ENCODE results near the gene CNPY2. TPM values are rescaled to one million over a fixed set of nuclear protein-coding genes. Genes with fewer than 3 reads are reported as not detected.
"Not testable (repeated sequence)": the region's sequence is repeated elsewhere in the genome, so short reads cannot be mapped to it uniquely, and the experiment has no call there.

The CNPY2 gene
- total RNA-seq, 2 experiments from 2014 or later = 81.0 to 81.7 TPM

DNA sequence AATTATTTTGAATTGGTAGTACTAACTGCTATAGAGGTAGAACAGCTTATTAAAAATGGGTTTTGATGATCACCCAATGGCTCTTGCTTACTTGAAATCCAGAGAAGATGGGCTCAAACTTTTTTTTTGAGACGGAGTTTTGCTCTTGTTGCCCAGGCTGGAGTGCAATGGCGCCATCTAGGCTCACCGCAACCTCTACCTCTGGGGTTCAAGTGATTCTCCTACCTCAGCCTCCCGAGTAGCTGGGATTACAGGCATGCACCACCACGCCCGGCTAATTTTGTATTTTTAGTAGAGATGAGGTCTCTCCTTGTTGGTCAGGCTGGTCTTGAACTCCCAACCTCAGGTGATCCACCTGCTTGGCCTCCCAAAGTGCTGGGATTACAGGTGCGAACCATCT lies 52.8 kb downstream of the CNPY2 start:
- DNase-seq = peak; percentile 44
- H3K4me1 Mint-ChIP-seq (ENCODE audit: low read depth) = peaks cover 24% of the 10 kb centered on the region
- H3K27ac Mint-ChIP-seq; H3K36me3 Mint-ChIP-seq (ENCODE audit: low read depth); H3K4me3 Mint-ChIP-seq; intact Hi-C loops (cut with micrococcal nuclease); ATAC-seq; H3K9me3 Mint-ChIP-seq; H3K27me3 Mint-ChIP-seq: not testable (repeated sequence)
- TF ChIP-seq, protein P1, sequence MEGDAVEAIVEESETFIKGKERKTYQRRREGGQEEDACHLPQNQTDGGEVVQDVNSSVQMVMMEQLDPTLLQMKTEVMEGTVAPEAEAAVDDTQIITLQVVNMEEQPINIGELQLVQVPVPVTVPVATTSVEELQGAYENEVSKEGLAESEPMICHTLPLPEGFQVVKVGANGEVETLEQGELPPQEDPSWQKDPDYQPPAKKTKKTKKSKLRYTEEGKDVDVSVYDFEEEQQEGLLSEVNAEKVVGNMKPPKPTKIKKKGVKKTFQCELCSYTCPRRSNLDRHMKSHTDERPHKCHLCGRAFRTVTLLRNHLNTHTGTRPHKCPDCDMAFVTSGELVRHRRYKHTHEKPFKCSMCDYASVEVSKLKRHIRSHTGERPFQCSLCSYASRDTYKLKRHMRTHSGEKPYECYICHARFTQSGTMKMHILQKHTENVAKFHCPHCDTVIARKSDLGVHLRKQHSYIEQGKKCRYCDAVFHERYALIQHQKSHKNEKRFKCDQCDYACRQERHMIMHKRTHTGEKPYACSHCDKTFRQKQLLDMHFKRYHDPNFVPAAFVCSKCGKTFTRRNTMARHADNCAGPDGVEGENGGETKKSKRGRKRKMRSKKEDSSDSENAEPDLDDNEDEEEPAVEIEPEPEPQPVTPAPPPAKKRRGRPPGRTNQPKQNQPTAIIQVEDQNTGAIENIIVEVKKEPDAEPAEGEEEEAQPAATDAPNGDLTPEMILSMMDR (IDR thresholded peaks at IDR 0.05) = peak; percentile 13
- ChIA-PET POLR2A (interaction anchor here (0.6 kb wide), 1 partner anchor 453 kb away, joined by 3 read pairs; no protein-coding TSS in a partner anchor), CTCF (interaction anchor here (0.6 to 1.6 kb wide), 7 partner anchors 28 to 366 kb away, joined by 3 to 4 read pairs (median 3); partner anchors contain the start of gene RNF41)

DNA sequence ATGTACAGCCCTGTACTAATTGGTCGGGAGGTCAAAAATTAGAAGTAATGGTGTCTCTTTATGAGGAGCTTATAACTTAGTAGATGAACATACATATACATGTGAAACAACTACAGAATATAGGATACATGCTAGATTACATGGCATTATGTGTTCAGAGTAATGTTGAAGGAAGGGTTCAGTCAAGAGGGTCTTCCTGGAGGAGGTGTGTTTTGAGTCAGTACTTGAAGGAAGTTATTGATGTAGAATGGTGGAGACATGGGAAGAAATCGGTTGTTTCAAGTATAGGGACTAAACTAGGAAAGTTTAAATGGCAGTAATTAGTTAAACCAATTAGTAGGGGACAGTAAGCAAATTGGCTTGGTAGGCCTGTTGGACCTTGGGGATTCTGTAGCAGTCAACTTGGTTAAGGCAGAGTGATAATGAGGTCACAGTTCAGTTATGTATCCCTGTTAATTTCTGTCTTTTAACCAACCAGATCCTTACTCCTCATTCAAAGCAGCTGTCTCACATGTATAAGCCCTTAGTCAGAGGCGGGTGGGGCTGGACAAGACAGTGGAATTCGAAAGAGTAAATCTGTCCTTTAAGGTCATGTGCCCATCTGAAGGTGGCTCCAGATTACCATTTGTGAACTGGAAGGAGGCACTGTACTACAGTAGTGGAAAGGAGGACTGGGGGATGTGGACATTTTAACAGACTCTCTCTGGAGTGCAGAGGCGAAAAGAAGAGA lies 54.1 kb downstream of the CNPY2 start:
- TF ChIP-seq, protein P1 (IDR thresholded peaks at IDR 0.05) = no peak
- Mint-ChIP-seq H3K9me3 (no peaks in the 10 kb centered on the region), H3K4me3 (no peak overlapping the region), H3K36me3 (ENCODE audit: low read depth) (no peaks in the 10 kb centered on the region), H3K27me3 (no peaks in the 10 kb centered on the region), H3K27ac (no peak overlapping the region), H3K4me1 (ENCODE audit: low read depth) (peaks cover 20% of the 10 kb centered on the region)
- CTCF ChIA-PET = interaction anchor here (0.6 to 1.7 kb wide), 5 partner anchors 37 to 232 kb away, joined by 3 to 7 read pairs (median 3); partner anchors contain the start of gene RNF41
- intact Hi-C loops (cut with micrococcal nuclease) = no loop called here
- POLR2A ChIA-PET = interaction anchor here (0.6 kb wide), 1 partner anchor 74 kb away, joined by 4 read pairs; no protein-coding TSS in a partner anchor
- ATAC-seq (no peak), DNase-seq (no peak)

DNA sequence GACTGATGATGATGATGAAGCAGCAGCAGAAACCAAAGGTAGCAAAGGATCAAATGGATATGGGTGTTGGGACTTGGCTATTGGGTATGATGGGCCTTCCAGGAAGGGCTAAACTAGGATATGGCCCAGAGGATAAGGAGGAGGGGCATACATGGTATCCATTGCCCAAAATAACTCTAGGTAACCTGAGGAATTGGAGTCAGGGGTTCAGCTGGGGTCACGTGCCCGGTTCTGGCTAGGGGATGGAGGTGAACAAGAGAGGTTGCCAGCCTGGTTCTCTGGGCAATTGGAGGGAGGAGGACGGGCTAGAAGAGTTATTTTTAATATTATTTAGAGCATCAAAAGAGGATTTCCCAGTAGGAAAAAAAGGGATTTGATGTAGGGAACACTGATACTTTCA lies 54.9 kb downstream of the CNPY2 start:
- ChIA-PET CTCF (interaction anchor here (1.0 to 1.7 kb wide), 4 partner anchors 38 to 232 kb away, joined by 3 to 7 read pairs (median 4); partner anchors contain the start of gene RNF41), POLR2A (interaction anchor here (0.6 kb wide), 1 partner anchor 73 kb away, joined by 4 read pairs; no protein-coding TSS in a partner anchor)
- intact Hi-C loops (cut with micrococcal nuclease) = no loop called here
- ATAC-seq = no peak
- Mint-ChIP-seq H3K27ac (no peak overlapping the region), H3K9me3 (no peaks in the 10 kb centered on the region), H3K4me3 (no peak overlapping the region), H3K36me3 (ENCODE audit: low read depth) (peaks cover 3% of the 10 kb centered on the region), H3K4me1 (ENCODE audit: low read depth) (peaks cover 22% of the 10 kb centered on the region), H3K27me3 (no peaks in the 10 kb centered on the region)
- TF ChIP-seq, protein P1 (IDR thresholded peaks at IDR 0.05) = no peak
- no peak for DNase-seq

DNA sequence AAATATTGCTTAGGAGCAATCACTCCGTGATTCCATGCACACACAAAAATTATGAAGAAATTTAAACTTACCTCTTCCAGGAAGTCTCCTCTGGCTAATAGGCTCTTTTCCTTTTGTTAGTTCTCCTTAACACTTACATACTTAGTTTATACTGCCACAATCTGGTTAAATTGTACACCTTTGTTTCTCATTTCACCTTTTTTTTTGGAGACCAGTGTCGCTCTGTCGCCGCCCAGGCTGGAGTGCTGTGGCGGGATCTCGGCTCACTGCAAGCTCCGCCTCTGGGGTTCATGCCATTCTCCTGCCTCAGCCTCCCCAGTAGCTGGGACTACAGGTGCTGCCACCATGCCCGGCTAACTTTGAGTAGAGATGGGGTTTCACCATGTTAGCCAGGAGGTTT lies 55.4 kb downstream of the CNPY2 start:
- Mint-ChIP-seq H3K27ac (no peak overlapping the region), H3K27me3 (no peaks in the 10 kb centered on the region), H3K4me1 (ENCODE audit: low read depth) (peaks cover 19% of the 10 kb centered on the region), H3K4me3 (no peak overlapping the region), H3K36me3 (ENCODE audit: low read depth) (peaks cover 4% of the 10 kb centered on the region), H3K9me3 (no peaks in the 10 kb centered on the region)
- TF ChIP-seq, protein P1 (IDR thresholded peaks at IDR 0.05) = no peak
- ATAC-seq (no peak), DNase-seq (no peak)
- ChIA-PET POLR2A (no interaction called here), CTCF (interaction anchor here (1.6 to 1.7 kb wide), 2 partner anchors 38 to 55 kb away, joined by 6 to 7 read pairs; partner anchors contain the start of gene RNF41)
- intact Hi-C loops (cut with micrococcal nuclease) = no loop called here

Other genes with a start within 250 kb of the CNPY2 start
- gene ERBB3, start 235.8 kb downstream of the CNPY2 start, total RNA-seq = under 1 TPM; 0.98 to 0.99 TPM
- 100 to 1,000 TPM; 447 to 455 TPM for gene PA2G4, start 211.4 kb downstream of the CNPY2 start, total RNA-seq
- gene RPL41, start 199.4 kb downstream of the CNPY2 start, total RNA-seq = 1,000 to 10,000 TPM; 5,401 to 5,452 TPM
- 1 to 10 TPM; 6.8 to 7.2 TPM for gene ZC3H10, start 197.7 kb downstream of the CNPY2 start, total RNA-seq
- 100 to 1,000 TPM; 154 to 160 TPM for gene ESYT1, start 187.7 kb downstream of the CNPY2 start, total RNA-seq
- 10 to 100 TPM; 60.3 to 66.9 TPM for gene MYL6B, start 163.4 kb downstream of the CNPY2 start, total RNA-seq
- 100 to 1,000 TPM; 647 to 663 TPM for gene MYL6, start 157.6 kb downstream of the CNPY2 start, total RNA-seq
- 10 to 100 TPM; 79.3 to 87.9 TPM for gene SMARCC2, start 126.5 kb downstream of the CNPY2 start, total RNA-seq
- 10 to 100 TPM; 23.4 to 27.4 TPM for gene RNF41, start 94.1 kb downstream of the CNPY2 start, total RNA-seq
- gene NABP2, start 91.6 kb downstream of the CNPY2 start, total RNA-seq = 10 to 100 TPM; 58.7 to 60.2 TPM
- gene SLC39A5, start 85.9 kb downstream of the CNPY2 start, total RNA-seq = under 1 TPM; 0.41 to 0.54 TPM
- 10 to 100 TPM; 23.3 to 31.3 TPM for gene ANKRD52, start 57.6 kb downstream of the CNPY2 start, total RNA-seq
- 1 to 10 TPM; 7.9 to 9.6 TPM for gene COQ10A, start 49.0 kb downstream of the CNPY2 start, total RNA-seq
- 100 to 1,000 TPM; 292 to 297 TPM for gene CS, start 15.7 kb downstream of the CNPY2 start, total RNA-seq
- gene PAN2, start 18.0 kb upstream of the CNPY2 start, total RNA-seq = 10 to 100 TPM; 55.7 to 69.0 TPM
- gene IL23A, start 22.9 kb upstream of the CNPY2 start, total RNA-seq = 10 to 100 TPM; 41.3 to 41.5 TPM
- gene STAT2, start 44.1 kb upstream of the CNPY2 start, total RNA-seq = 10 to 100 TPM; 64.4 to 69.7 TPM
- not detected for gene APOF, start 46.9 kb upstream of the CNPY2 start, total RNA-seq
- 10 to 100 TPM; 48.7 to 49.2 TPM for gene TIMELESS, start 133.4 kb upstream of the CNPY2 start, total RNA-seq
- not detected for gene MIP, start 138.7 kb upstream of the CNPY2 start, total RNA-seq
- 1 to 10 TPM; 3.2 to 3.3 TPM for gene SPRYD4, start 152.6 kb upstream of the CNPY2 start, total RNA-seq
- gene GLS2, start 172.2 kb upstream of the CNPY2 start, total RNA-seq = 1 to 10 TPM; 5.2 to 7.3 TPM
- 1 to 10 TPM; 2.8 to 3.1 TPM for gene RBMS2, start 205.8 kb upstream of the CNPY2 start, total RNA-seq